GM19328 (cell line): ENCODE data around the gene DHRS7B.

Experiments used
- ATAC-seq: cut with Tn5 transposase; IDR thresholded peaks from one replicate; pipeline ENCODE4 v1.9.1; 2021; ENCODE audit warnings: mild to moderate bottlenecking, moderate library complexity; ENCODE audit not compliant: unreplicated experiment

The DHRS7B gene

GRCh38 chr17:21149621-21150020, 22.9 kb downstream of the DHRS7B start:
- no peak for ATAC-seq

GRCh38 chr17:21152731-21153130, 26.0 kb downstream of the DHRS7B start:
- ATAC-seq, result no peak

GRCh38 chr17:21157586-21158370, 31.0 kb downstream of the DHRS7B start:
- no peak for ATAC-seq

GRCh38 chr17:21160401-21160800, 33.6 kb downstream of the DHRS7B start:
- no peak for ATAC-seq

GRCh38 chr17:21161498-21162393, 35.0 kb downstream of the DHRS7B start:
- ATAC-seq, result no peak

- no peak for ATAC-seq
Measured at GRCh38 chr17:21162394-21162775, 35.6 kb downstream of the DHRS7B start.

GRCh38 chr17:21163101-21163500, 36.3 kb downstream of the DHRS7B start:
- ATAC-seq, result no peak

- ATAC-seq, result no peak
Measured at GRCh38 chr17:21164216-21164615, 37.5 kb downstream of the DHRS7B start.

GRCh38 chr17:21164620-21165019, 37.9 kb downstream of the DHRS7B start:
- no peak for ATAC-seq

GRCh38 chr17:21165922-21166594, 39.3 kb downstream of the DHRS7B start:
- ATAC-seq, result no peak

- ATAC-seq, result no peak
Measured at GRCh38 chr17:21166595-21167210, 39.9 kb downstream of the DHRS7B start.

- ATAC-seq, result no peak
Measured at GRCh38 chr17:21167303-21167702, 40.5 kb downstream of the DHRS7B start.

GRCh38 chr17:21168555-21168865, 41.7 kb downstream of the DHRS7B start:
- no peak for ATAC-seq

- ATAC-seq, result no peak
Measured at GRCh38 chr17:21169496-21169895, 42.7 kb downstream of the DHRS7B start.

GRCh38 chr17:21170809-21171208, 44.0 kb downstream of the DHRS7B start:
- no peak for ATAC-seq

GRCh38 chr17:21171309-21171922, 44.7 kb downstream of the DHRS7B start:
- ATAC-seq, result peak; percentile 61

GRCh38 chr17:21171970-21172510, 45.3 kb downstream of the DHRS7B start:
- ATAC-seq, result no peak

- ATAC-seq, result no peak
Measured at GRCh38 chr17:21172846-21173245, 46.1 kb downstream of the DHRS7B start.

- ATAC-seq, result no peak
Measured at GRCh38 chr17:21173543-21173942, 46.8 kb downstream of the DHRS7B start.

GRCh38 chr17:21174186-21174585, 47.4 kb downstream of the DHRS7B start:
- no peak for ATAC-seq
